Neural cell (in vitro differentiated cells): ENCODE results near the gene ARID3B. TPM values are rescaled to one million over a fixed set of nuclear protein-coding genes. Genes with fewer than 3 reads are reported as not detected.

ENCODE experiments used
- H2AFZ ChIP-seq: fragments of 200-600, 300-800 bp; sonication (generic), shearing (Covaris generic); 2 replicates; pipeline ENCODE4 v1.6.0; 2014; ENCODE audit warnings: low read depth, mild to moderate bottlenecking, antibody characterized with exemption, low read length, moderate library complexity
- H3F3A ChIP-seq: fragments of 200-600 bp; shearing (Covaris generic); 2 replicates; pipeline ENCODE4 v1.6.1; 2016; ENCODE audit warnings: mild to moderate bottlenecking, moderate library complexity, mixed read lengths, antibody characterized with exemption, low read length; ENCODE audit not compliant: insufficient read depth, poor library complexity, severe bottlenecking
- H3K27ac ChIP-seq: fragments of 200-600, 300-800 bp; sonication (generic), shearing (Covaris generic); 2 replicates; pipeline ENCODE4 v1.5.1; 2014; ENCODE audit warnings: mild to moderate bottlenecking, low read length, moderate library complexity
- H3K27me3 ChIP-seq: fragments of 300-800, 200-600 bp; sonication (generic), shearing (Covaris generic); 2 replicates; pipeline ENCODE4 v1.6.0; 2014; ENCODE audit warnings: mild to moderate bottlenecking, low read depth, low read length, moderate library complexity; ENCODE audit not compliant: insufficient read depth
- H3K36me3 ChIP-seq: fragments of 300-800, 200-600 bp; sonication (generic), shearing (Covaris generic); 2 replicates; pipeline ENCODE4 v1.5.1; 2014; ENCODE audit warnings: mild to moderate bottlenecking, antibody characterized with exemption, low read length, moderate library complexity; ENCODE audit not compliant: insufficient read depth
- H3K4me2 ChIP-seq: fragments of 300-800, 200-600 bp; sonication (generic), shearing (Covaris generic); 2 replicates; pipeline ENCODE4 v1.6.0; 2014; ENCODE audit warnings: mild to moderate bottlenecking, low read length
- H3K4me3 ChIP-seq: fragments of 300-800, 200-600 bp; sonication (generic), shearing (Covaris generic); 2 replicates; pipeline ENCODE4 v1.5.1; 2014; ENCODE audit warnings: mild to moderate bottlenecking, low read length, moderate library complexity
- H3K79me2 ChIP-seq: fragments of 200-600 bp; shearing (Covaris generic); replicated peaks from 2 replicates; pipeline ENCODE4 v1.6.0; 2014; ENCODE audit warnings: mild to moderate bottlenecking, low read length, moderate library complexity; ENCODE audit not compliant: insufficient read depth
- H3K9ac ChIP-seq: fragments of 300-800, 200-600 bp; sonication (generic), shearing (Covaris generic); 2 replicates; pipeline ENCODE4 v1.6.1; 2016; ENCODE audit warnings: mild to moderate bottlenecking, low read length, mixed read lengths
- H3K9me2 ChIP-seq: fragments of 200-600 bp; shearing (Covaris generic); 2 replicates; pipeline ENCODE4 v1.6.1; 2016; ENCODE audit warnings: mild to moderate bottlenecking, low read length, mixed read lengths; ENCODE audit not compliant: insufficient read depth
- H3K9me3 ChIP-seq: fragments of 200-600, 300-800 bp; sonication (generic), shearing (Covaris generic); 2 replicates; pipeline ENCODE4 v1.6.1; 2016; ENCODE audit warnings: mild to moderate bottlenecking, mixed run types, low read length, moderate library complexity, mixed read lengths
- H4K20me1 ChIP-seq: fragments of 200-600 bp; shearing (Covaris generic); 2 replicates; pipeline ENCODE4 v1.6.1; 2016; ENCODE audit warnings: mild to moderate bottlenecking, mixed run types; ENCODE audit not compliant: insufficient read depth
- EP300 ChIP-seq: fragments of 450-650 bp; conservative IDR thresholded peaks from 2 replicates; pipeline ENCODE4 v1.6.1; 2014; ENCODE audit warnings: antibody characterized with exemption, mild to moderate bottlenecking, moderate library complexity; ENCODE audit not compliant: poor library complexity, severe bottlenecking
- EZH2 ChIP-seq: fragments of 200-600, 300-800 bp; shearing (Covaris generic), sonication (generic); IDR thresholded peaks from 2 replicates; pipeline ENCODE4 v1.6.1; 2014; ENCODE audit warnings: antibody characterized with exemption, low read length, borderline replicate concordance, mild to moderate bottlenecking; ENCODE audit not compliant: insufficient read depth, poor library complexity, severe bottlenecking
- MXI1 ChIP-seq: fragments of 450-650 bp; conservative IDR thresholded peaks from 2 replicates; pipeline ENCODE4 v1.6.1; 2014; ENCODE audit warnings: antibody characterized with exemption, mild to moderate bottlenecking; ENCODE audit not compliant: poor library complexity, severe bottlenecking
- POLR2AphosphoS5 ChIP-seq: IDR thresholded peaks from 2 replicates; pipeline ENCODE4 v1.6.1; 2012
- RAD21 ChIP-seq: fragments of 450-650 bp; conservative IDR thresholded peaks from 2 replicates; pipeline ENCODE4 v1.6.1; 2014; ENCODE audit warnings: antibody characterized with exemption, mild to moderate bottlenecking, moderate library complexity
- SMC3 ChIP-seq: fragments of 450-650 bp; conservative IDR thresholded peaks from 2 replicates; pipeline ENCODE4 v1.6.1; 2014; ENCODE audit warnings: antibody characterized with exemption, mild to moderate bottlenecking, moderate library complexity; ENCODE audit not compliant: poor library complexity
- TAF1 ChIP-seq: IDR thresholded peaks from 2 replicates; pipeline ENCODE4 v1.6.1; 2012; ENCODE audit warnings: low read depth
- polyA plus RNA-seq: library from polyadenylated mRNA; depleted of rRNA; stranded (reverse); fragments of >200 nt; gene quantifications from 2 replicates; pipeline ENCODE4 v1.2.3, GENCODE V29; 2014
- TF ChIP-seq, protein P1 (sequence below): fragments of 450-650 bp; IDR thresholded peaks from 2 replicates; pipeline ENCODE4 v1.5.1; 2014; ENCODE audit warnings: antibody characterized with exemption, mild to moderate bottlenecking, moderate library complexity; ENCODE audit not compliant: poor library complexity, severe bottlenecking
- TF ChIP-seq, protein P2 (sequence below): IDR thresholded peaks from 2 replicates; pipeline ENCODE4 v1.6.1; 2012; ENCODE audit warnings: borderline replicate concordance

The ARID3B gene
- polyA plus RNA-seq, 1 donor from 2014 or later: 11.2 TPM

DNA sequence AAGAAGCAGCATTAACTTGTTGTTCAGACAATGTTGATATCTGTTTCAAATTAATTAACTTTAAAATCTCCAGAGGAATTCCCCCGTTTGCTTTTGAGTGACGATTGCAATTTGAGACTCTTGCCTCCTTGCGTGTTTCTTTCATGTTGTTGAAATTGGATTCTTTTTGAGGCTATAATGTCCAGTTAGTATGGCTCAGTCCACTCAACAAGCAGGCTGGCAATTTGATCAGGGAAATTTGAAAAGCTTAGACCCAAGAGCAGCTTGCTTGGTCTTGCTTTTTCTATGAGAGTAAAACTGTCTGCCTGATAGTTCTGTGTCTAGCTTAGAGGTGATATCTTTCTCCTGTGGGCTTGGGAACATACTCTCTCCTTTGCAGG, 2.0 kb downstream of the ARID3B start:
- H3K4me3 ChIP-seq: peak overlapping the region; percentile 96

GRCh38 chr15:74543583-74543982, 2.6 kb downstream of the ARID3B start:
- no peaks in the 10 kb centered on the region for H3K27me3 ChIP-seq
- no peak overlapping the region for H3K27ac ChIP-seq
- peaks cover 50% of the 10 kb centered on the region for H3K79me2 ChIP-seq
- TF ChIP-seq SMC3 (peak; percentile 19), MXI1 (no peak)
- TF ChIP-seq, protein P1, sequence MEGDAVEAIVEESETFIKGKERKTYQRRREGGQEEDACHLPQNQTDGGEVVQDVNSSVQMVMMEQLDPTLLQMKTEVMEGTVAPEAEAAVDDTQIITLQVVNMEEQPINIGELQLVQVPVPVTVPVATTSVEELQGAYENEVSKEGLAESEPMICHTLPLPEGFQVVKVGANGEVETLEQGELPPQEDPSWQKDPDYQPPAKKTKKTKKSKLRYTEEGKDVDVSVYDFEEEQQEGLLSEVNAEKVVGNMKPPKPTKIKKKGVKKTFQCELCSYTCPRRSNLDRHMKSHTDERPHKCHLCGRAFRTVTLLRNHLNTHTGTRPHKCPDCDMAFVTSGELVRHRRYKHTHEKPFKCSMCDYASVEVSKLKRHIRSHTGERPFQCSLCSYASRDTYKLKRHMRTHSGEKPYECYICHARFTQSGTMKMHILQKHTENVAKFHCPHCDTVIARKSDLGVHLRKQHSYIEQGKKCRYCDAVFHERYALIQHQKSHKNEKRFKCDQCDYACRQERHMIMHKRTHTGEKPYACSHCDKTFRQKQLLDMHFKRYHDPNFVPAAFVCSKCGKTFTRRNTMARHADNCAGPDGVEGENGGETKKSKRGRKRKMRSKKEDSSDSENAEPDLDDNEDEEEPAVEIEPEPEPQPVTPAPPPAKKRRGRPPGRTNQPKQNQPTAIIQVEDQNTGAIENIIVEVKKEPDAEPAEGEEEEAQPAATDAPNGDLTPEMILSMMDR: peak; percentile 54
- no peaks in the 10 kb centered on the region for H3K36me3 ChIP-seq
- no peaks in the 10 kb centered on the region for H4K20me1 ChIP-seq
- no peaks in the 10 kb centered on the region for H3K9me2 ChIP-seq
- H3K4me2 ChIP-seq: no peak overlapping the region
- H3K4me3 ChIP-seq: no peak overlapping the region
- no peak overlapping the region for H3K9ac ChIP-seq
- H3K9me3 ChIP-seq: no peaks in the 10 kb centered on the region
- no peaks in the 10 kb centered on the region for H3F3A ChIP-seq
- H2AFZ ChIP-seq: no peak overlapping the region

More for the DNA sequence above, 2.0 kb downstream of the ARID3B start:
- H2AFZ ChIP-seq: no peak overlapping the region
- H3K9me3 ChIP-seq: no peaks in the 10 kb centered on the region
- H3F3A ChIP-seq: no peaks in the 10 kb centered on the region
- peak overlapping the region; percentile 16 for H3K9ac ChIP-seq
- peaks cover 45% of the 10 kb centered on the region for H3K79me2 ChIP-seq
- no peaks in the 10 kb centered on the region for H3K9me2 ChIP-seq
- H3K4me2 ChIP-seq: peak overlapping the region; percentile 13
- no peaks in the 10 kb centered on the region for H3K27me3 ChIP-seq
- H4K20me1 ChIP-seq: no peaks in the 10 kb centered on the region
- no peaks in the 10 kb centered on the region for H3K36me3 ChIP-seq
- TF ChIP-seq, protein P1: no peak
- TF ChIP-seq MXI1 (no peak), EP300 (no peak), TAF1 (no peak), EZH2 (no peak), SMC3 (no peak), RAD21 (no peak), POLR2AphosphoS5 (no peak)
- TF ChIP-seq, protein P2, sequence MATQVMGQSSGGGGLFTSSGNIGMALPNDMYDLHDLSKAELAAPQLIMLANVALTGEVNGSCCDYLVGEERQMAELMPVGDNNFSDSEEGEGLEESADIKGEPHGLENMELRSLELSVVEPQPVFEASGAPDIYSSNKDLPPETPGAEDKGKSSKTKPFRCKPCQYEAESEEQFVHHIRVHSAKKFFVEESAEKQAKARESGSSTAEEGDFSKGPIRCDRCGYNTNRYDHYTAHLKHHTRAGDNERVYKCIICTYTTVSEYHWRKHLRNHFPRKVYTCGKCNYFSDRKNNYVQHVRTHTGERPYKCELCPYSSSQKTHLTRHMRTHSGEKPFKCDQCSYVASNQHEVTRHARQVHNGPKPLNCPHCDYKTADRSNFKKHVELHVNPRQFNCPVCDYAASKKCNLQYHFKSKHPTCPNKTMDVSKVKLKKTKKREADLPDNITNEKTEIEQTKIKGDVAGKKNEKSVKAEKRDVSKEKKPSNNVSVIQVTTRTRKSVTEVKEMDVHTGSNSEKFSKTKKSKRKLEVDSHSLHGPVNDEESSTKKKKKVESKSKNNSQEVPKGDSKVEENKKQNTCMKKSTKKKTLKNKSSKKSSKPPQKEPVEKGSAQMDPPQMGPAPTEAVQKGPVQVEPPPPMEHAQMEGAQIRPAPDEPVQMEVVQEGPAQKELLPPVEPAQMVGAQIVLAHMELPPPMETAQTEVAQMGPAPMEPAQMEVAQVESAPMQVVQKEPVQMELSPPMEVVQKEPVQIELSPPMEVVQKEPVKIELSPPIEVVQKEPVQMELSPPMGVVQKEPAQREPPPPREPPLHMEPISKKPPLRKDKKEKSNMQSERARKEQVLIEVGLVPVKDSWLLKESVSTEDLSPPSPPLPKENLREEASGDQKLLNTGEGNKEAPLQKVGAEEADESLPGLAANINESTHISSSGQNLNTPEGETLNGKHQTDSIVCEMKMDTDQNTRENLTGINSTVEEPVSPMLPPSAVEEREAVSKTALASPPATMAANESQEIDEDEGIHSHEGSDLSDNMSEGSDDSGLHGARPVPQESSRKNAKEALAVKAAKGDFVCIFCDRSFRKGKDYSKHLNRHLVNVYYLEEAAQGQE: no peak
- H3K27ac ChIP-seq: no peak overlapping the region
